HG03575 (cell line): ENCODE measurements around the gene DHCR7.

Source experiments
- ATAC-seq: cut with Tn5 transposase; IDR thresholded peaks from one replicate; pipeline ENCODE4 v1.9.1; 2021; ENCODE audit not compliant: unreplicated experiment, insufficient number of reproducible peaks, low FRiP score; ENCODE audit errors: extremely low read depth

DHCR7 gene

DNA sequence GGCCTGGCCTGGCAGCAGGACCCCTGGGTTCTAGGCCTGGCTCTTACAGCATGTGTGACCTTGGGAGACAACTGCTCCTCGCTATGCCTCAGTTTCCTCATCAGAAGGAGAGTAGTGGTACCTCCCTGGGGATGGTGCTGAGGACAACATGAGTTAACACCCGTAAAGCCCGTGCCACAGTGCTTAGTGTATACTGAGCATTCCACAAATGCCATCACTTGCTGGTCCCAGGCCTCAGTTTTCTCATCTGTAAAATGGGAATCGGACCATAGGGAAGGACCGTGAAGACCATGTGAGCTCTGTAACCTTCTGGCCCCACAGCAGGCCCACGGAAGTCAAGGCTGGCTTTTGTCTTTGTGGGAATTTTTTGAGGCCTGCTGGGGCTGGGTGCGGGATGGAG lies 52.4 kb downstream of the DHCR7 start:
- ATAC-seq: no peak

DNA sequence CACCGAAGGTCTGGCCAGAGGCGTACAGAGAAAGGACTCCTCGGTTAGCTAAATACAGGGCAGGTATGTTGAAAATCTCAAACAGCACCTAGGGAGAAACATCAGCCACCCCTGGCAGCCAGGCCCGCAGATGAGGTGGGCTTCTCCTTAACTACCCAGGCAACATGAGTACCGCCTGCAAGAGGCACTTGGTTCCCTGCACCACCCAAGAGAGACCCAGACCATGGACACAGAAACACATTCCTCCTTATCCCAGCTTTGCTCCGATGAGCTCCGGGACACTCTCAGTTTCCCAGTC lies 53.0 kb downstream of the DHCR7 start:
- no peak for ATAC-seq

DNA sequence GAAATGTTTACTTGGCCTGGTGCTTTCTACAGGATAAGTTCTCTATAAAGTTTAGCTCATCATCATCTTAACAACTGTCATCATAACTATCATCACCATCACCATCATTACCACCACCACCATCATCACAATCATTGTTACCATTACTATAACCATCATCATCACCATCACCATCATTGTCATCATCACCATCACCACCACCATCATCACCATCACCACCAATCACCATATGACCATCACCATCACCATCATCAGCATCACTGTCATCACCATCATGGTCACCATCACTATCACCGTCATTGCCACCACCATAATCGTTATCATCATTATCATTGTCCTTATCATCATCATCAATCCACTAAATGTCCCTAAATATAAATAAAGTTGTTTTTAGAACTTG lies 54.9 kb downstream of the DHCR7 start:
- ATAC-seq: no peak

DNA sequence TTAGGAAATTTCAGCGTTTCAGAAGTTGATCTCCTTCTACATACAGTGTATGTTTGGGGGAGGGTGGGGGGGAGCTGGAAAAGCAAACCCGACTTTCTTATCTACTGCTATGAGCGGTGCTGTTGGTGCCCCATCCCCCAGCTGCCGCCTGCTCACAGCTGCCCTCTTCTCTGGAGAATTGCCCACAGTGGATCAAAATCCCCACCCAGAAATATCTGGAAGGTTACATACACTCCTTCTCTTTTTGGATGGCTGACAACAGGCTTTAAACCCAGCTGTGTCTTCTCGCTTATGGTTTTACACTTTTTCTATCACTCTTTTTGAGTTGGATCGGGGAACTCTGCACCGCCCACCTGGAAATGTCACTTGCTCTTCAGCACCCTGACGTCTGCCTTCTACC lies 56.4 kb downstream of the DHCR7 start:
- no peak for ATAC-seq

DNA sequence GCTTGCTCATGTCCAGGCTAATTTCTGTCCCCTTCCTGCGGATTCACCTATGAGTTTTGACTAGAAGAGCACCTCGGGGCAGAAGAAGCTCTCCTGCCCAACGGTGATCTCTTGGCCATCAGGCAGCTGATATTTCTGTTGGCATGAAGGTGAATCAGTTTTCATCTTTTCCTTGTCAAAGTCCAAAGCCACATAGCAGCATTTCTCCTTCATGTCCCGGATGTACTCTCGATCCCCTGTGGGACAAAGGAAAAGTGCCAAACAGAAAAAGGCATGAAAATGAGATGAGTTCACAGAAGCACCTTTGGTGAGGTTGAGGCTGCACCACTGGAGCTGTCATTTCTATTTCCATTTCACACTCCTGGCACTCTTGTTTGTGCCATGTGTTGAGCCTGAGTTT lies 56.8 kb downstream of the DHCR7 start:
- no peak for ATAC-seq

DNA sequence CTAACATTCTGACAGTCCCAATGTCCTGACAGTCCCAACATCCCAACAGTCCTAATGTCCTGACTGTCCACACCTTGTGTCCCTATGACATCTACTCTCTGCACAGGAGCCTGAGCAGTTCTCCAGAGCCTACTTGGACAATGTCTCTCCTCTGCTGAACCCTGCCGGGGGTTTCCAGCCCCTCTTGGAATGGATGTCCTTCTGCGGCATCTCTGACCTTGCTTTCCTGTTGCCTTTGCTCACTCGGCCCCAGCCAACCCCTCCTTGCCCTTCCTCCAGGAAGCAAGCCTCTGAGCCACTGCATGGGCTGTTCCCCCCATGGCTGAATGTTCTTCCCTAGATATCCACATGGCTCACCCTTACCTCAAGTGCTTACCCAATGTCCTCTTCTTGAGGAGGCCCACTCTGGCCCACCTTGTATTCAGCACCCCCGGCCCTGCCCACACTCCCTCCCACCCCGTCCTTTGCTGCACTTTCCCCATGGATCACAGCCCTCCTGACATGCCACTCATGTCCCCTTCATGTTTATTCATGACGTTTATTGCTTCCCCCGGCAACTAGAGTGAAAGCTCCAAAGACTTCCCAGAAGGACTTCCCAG lies 59.5 kb downstream of the DHCR7 start:
- no peak for ATAC-seq

DNA sequence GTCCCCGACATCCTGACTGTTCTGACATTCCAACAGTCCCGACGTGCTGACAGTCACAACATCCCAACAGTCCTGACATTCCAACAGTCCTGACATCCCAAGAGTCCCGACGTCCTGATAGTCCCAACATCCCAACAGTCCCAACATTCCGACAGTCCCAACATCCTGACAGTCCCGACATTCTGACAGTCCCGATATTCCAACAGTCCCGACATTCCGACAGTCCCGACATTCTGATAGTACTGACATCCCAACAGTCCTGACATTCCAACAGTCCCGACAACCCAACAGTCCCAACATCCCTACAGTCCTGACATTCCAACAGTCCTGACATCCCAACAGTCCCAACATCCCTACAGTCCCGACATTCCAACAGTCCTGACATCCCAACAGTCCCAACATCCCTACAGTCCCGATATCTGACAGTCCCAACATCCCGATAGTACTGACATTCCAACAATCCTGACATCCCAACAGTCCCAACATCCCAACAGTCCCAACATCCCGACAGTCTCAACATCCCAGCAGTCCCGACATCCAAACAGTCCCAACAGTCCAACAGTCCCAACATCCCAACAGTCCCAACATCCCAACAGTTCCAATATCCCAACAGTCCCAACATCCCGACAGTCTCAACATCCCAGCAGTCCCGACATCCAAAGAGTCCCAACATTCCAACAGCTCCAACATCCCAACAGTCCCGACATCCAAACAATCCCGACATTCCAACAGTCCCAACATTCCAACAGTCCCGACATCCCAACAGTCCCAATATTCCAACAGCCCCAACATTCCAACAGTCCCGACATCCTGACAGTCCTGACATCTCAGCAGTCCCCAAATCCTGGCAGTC lies 60.2 kb downstream of the DHCR7 start:
- no peak for ATAC-seq

DNA sequence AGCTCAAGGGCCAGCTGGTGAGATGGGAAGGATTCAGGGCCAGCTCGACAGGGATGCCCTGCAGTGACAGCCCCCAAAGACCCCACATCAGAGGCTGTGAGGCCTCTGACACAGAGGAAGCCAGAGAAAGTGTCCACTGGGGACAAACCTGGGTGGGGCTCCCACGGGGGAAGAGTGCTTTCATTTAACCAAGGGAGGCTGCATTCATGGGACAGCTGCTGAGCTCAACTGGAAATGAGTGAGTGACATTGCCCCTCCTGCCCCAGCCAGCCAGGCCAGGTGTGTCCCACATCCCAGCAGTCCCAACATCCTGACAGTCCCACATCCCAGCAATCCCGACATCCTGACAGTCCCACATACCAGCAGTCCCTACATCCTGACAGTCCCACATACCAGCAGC lies 61.0 kb downstream of the DHCR7 start:
- no peak for ATAC-seq

DNA sequence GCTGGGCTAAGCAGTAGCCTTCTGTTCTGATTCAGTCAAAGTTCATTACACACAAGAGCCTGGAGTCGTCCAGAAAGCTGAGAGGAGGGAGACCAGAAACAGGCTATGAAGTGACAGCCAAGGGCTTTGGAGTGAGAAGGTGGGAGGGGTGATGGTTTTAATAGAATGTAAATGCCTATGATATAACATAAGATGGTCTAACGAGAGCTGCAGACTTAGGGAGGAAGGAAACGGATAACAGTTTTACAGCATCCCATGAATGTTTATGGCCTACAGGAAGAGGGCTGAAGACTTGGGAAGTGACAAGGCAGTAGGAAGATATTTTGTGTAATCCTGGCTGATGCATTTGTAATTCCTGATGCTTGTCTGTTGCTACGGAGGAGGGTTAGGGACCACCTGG lies 62.0 kb downstream of the DHCR7 start:
- no peak for ATAC-seq

DNA sequence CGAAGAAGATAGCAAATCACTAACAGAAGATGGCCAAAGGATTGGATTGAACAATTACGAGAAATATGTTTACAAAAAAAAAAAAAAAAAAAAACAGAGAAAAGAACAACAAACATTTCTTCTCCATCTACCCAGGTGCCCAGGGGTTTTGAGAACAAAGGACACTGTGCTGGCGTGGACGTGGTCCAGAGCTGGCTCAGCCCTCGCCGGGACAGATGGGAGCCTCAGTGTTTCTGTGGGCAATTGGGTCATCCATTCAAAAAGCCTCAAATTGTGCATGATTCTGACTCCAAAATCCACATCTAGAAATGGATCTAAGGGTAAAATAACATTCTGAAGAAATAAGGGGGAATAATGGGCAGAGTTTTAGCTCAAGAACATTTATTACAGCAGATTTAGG lies 63.1 kb downstream of the DHCR7 start:
- ATAC-seq: no peak

DNA sequence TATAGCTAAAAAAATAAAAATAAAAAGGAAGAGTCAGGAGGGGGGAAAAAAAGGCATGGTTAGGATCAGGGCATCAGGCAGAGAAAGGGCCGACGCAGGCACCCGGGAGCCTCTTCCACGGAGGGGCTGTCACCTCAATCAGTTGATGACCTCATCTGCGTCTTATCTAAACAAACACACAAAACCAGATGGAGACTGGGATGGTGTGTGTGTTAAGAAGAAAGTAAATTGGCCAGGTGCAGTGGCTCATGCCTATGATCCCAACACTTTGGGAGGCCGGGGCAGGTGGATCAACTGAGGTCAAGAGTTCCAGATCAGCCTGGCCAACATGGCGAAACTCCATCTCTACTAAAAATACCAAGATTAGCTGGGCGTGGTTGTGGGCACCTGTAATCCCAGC lies 63.6 kb downstream of the DHCR7 start:
- no peak for ATAC-seq
